HG02798 (cell line): Measurements from ENCODE around the gene LAMB4.

Experiments used
- ATAC-seq: cut with Tn5 transposase; IDR thresholded peaks from one replicate; pipeline ENCODE4 v1.9.1; 2021; ENCODE audit warnings: mild to moderate bottlenecking; ENCODE audit not compliant: unreplicated experiment, poor library complexity

Gene LAMB4

DNA sequence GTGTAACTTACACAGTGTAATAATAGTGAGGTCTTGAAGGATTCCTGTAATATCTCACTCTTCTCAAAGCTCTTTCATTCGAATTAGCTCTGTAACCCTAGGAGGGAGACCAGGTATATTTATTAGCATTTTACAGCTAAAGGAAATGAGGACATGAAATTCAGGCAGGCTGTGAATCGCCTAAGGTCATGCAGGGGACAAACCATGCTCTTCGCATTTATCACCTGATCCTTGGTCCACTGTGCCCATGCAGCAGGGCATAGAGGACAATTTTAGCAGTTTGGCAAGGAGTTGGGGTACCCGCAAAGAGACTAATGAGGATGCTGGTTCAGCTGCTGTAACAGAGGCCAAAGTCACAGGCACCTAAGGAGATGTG, 112.4 kb downstream of the LAMB4 start:
- ATAC-seq: no peak

DNA sequence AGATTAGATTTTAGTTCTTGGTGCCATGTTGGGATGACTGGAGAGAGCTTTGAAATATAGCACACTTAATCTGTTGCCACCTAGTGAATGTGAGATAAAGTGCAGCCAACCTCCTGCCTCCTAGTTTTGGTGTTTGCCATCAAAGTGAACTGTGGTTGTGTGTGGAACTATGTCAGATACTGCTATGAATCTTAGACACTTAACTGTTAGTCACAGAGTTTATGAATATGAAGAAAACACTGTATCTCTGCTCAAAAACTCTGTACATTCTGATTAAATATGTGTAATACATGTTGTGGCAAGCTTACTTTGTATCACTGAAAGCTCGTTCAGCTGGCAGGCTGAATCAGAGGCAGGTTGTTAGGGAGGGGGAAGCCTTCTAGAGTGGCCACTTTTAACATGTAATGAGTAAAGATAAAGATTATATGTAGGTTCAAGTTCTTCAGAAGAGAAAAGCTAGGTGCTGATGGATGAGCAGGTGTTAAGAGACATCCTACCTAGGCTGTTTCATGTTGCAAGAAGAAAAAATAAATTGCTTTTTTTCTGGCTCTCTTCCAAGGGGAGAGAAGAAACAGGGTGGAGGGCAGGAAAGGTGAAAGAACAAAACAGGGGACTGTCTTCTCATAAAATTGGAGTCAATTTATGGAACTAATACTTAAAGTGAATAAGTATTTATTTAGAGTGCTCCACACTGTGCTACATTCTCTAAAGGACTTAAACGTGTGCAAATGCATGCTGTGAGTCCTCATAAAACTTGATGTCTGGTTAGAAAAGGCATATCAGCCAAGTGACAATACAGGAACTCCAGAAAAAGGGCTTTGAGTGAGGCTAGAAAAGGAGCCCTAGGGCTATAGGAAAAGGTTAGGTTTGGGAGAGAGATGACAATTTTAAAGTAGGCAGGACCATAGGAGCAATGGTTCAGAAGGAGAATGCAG, 113.1 kb downstream of the LAMB4 start:
- ATAC-seq: no peak

DNA sequence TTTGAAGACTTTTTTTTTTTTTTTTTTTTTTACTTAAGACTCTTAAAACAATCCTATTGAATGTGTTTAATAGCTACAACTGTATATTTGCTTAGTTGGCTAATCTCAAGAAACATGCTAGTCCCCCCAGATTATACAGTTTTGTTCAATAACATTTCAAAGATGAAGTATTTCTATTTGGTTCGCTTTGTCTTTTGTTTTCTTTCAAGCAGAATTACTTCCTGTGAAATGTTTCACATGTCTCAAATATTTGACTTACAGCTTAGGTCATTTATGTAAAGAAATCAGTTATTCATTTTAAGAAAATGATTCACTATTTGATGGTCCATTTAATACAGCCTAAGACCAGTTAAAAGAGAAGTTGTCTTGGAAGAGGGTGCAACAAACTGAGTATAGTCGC, 114.4 kb downstream of the LAMB4 start:
- ATAC-seq: no peak

DNA sequence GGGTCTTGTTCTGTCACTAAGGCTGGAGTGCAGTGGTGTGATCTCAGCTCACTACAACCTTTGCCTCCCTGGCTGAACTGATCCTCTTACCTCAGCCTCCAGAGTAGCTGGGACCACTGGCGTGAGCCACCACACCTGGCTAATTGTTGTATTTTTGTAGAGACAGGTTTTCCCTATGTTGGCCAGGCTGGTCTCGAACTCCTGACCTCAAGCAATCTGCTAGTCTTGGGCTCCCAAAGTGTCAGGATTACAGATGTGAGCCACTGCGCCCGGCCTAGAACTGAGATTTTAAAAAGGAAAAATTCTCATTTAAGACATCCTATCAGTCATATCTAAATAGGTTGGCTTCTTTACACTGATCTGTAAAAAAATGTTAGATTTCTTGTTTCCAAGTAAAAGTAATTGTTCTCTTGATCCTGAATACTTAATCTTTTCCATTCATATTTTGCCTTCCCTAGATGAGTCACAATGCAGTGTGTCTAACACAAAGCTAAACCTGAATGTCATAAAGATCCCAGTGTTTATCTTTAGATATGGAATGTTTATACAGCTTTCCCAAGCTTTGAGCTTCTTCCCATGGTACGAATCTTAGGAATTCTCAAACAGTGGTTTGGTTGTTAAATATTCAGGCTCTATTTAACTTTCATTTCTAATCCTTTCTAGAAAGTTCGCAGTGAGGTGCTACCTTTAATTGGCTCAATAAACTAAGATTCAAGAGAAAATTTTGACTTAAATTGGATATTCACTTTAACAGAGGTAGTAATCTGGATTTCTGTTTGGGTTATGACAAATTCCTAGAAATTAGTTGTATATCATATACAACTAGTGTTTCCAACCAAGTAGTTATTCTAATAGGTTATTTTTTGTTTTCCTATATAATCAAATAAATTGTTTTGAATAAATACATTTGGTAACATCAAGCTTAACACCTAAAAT, 115.1 kb downstream of the LAMB4 start:
- no peak for ATAC-seq

DNA sequence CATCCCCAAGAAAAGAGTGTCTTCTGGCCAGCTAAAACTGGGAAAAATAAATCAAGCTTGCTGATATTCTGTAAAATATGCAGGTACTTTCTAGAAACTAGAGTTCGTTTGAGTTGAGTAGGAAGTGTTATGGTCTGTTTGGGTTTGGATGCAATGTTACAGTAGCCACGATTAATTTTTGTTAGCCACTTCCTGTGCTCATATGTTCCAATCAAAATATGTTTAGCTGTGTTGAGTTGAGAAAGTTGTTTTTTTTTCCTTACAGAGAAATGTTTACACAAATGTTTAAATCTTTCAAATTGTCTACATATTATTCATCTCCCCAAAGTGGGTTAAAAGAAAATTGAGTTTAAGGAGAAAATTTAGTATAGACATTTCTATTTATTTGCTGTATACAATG, 115.9 kb downstream of the LAMB4 start:
- ATAC-seq: no peak

DNA sequence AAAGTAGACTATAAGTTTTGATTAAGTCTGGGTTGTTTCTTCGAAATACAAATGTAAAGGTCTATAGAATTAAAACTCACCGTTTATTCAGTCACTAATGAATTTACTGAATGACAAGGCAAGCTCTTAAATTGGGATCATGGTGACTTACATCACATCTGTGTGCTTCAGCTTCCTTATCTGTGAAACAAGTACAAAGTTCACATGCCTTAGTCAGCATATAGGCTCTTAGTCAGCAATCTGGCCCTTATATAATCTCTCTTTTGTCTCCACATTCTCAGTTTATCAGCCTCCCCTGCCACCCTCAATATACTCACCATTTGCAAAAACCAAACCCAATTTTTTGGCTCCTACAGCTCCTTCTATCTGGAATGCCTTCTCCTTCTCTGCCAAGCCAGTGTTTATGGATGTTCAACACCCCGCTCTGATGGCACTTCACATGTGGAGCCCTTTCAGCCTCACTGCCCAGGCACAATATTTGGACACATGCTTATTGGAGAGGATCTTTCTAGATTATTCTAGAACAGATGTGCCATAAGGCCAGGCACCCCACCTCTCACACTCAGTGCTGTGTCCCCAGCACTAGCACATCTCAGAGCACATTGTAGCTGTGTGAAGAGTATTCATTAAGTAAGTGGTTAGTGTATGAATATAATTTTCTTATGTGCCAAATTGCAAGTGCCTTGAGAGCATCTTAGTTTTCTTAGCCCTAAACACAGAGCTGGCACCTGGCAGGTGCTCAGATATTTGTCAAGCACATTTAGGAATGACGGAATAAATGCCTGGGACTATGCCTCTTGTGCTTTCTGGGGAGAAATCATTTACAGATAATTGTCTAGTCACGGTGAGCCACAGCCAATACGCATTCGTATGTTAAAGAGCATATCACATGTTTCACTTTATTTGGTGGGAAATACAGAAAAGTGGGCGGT, 117.4 kb downstream of the LAMB4 start:
- ATAC-seq: no peak

DNA sequence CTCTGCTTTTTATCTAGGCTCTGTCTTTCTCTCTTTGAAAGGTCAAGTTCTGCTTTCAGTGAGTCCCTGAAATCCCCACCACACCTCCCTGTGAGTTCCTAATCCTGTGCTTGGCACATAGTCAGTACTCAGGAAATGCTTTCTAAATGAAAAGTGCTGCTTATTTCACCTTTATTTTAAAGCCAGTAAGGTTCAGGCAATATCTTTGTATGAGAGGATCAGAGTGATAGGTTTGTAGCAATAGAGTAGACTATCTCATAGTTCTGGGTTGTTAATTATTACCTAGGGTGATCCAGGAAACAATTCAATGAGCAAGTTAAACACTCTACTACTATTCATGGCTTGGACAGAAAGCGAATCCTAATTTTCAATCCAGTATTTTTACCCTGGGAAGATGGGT, 119.8 kb downstream of the LAMB4 start:
- no peak for ATAC-seq

DNA sequence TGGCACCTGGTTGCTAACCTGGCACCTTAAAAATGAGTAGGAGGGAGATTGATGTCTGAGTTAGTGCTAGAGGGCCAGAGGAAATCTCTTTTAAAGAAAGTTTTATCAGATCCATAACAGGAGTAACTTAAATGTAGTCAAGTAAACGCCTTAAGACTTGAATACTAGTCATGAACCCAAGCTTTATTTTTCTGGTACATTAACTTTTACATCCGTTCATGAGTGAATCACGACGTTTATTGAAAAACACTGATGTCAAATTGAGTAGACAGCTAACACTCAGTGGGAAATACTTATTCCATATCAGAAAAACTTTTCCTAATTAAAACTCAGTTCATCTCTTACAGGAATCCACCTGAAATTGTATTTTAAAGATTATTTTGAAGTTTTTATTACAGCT, 120.3 kb downstream of the LAMB4 start:
- ATAC-seq: no peak

DNA sequence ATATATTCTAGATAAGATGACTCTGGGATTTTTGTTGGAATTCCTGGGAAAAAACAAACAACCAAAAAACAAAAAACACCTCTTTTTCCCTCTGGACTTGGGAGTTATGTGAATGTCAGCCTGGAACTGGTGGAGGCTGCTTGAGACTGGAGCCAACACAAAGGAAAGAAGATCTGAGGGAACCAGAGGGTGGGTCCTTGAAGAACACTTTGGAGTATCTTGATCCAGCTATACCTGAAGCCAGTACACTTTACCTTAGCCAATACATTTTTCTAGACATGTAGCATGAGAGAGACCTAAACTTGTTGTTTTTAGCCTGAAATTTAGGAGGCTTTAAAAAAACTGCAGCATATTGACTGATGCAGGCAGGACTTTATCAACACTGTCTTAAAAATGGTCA, 121.3 kb downstream of the LAMB4 start:
- no peak for ATAC-seq

DNA sequence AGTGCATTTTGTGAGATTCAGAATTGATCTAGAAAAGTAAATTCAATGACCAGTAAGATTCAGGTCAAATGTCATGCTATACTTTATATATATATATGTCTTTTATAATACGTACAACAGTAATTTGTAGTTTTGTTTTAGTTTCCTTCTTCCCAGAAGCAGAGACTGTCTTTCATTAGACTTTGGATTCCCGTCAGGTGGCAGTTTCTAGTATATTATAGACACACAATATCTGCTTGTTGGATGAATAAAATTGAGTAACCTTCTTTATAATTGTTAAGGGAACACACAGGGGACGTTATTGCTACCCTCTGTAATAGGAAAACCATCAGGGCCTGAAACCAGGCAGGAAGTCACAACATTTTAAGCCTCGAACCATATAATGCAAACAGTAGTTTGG, 121.9 kb downstream of the LAMB4 start:
- ATAC-seq: no peak

DNA sequence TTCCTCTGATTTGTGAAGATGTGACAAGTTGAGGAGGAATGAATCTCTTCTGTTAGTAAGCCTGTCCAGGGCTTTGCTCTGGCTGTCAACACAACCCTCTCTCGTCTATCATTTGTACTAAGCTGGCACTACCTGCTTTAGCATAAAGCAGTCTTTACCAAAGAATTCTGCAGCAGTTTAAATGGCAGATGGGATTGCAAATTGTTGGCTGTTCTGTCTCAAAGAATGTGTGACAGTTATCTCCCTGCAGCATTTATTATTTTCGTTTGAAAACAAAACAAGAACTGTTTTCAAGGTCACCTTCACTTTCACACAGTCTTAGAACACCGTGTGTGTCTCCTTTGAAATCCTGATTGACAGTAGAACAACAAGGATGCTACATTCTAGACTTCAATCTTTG, 122.4 kb downstream of the LAMB4 start:
- ATAC-seq: no peak

DNA sequence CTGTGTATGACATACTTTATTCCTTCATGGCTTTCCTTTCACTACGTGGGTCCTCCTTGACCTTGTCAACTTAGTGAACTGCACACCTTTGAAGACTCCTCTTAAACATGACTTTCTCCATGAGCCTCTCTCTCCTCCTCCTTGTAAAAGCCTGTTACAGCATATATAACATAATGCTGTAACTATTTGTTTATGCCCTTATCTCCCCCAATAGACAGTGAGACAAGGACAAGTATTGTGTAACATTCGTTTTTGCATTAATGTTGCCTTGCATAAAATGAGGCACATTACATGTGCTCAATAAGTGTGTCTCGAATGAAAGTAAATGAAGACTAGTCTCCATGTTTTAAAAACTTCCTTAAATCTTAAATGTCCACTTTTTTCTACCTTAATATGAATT, 122.9 kb downstream of the LAMB4 start:
- no peak for ATAC-seq

DNA sequence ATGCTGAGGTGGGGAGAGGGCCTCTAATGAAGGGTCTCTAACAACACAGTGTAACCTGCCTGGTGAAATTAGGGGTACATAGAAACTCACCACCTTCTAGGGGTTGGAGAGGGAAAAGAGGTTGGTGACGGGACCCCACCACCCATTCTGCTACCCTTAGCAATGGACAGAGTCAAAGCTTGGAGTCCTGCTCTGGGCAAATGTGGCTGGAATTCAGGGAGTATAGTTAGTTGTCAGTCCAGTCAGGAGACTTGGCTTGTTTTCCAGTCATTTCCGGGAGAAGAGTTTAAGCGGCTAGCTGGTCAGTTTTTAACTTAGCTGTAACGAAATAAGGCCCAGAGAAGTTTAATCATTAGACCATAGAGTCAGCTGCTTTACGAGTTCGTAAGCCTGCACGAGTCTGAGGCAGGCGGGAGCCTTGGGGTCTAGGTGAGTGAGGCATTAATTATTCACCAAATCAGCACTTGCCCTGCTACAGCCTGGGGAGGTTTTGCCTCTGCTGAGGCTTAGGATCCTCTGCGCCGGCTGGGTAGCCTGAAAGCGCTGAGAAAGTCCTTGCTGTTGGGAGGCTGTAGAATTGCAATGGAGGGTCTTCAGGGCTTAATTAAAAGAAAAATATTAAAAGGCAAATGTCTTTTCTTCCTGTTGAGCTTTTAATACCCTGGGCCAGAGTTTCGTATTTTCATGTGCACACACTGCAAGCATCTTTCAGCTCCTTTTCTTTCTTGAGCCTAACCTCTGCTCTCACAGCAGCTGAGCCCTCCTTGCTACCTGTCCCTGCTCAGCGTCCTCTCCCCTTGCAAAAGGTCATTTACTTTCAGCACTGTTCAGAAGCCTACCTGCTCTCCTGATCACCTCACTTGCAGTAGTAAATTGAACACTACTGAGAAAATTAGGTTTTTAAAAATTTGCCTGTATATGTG, 125.7 kb downstream of the LAMB4 start:
- ATAC-seq: no peak

DNA sequence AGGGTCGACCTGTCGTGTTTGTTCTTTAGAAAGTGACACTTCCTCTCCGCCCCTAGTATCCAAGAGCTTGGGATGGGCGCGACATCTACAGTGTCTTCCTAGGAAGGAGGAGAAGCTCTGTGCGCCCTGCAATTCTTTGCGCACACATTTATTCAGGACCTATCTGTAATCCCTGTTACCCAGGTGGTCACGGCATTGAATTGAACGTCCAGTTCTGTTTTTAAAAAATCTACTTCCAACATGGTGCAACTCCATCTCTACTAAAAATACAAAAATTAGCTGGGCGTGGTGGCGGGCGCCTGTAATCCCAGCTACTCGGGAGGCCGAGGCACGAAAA, 126.6 kb downstream of the LAMB4 start:
- no peak for ATAC-seq

DNA sequence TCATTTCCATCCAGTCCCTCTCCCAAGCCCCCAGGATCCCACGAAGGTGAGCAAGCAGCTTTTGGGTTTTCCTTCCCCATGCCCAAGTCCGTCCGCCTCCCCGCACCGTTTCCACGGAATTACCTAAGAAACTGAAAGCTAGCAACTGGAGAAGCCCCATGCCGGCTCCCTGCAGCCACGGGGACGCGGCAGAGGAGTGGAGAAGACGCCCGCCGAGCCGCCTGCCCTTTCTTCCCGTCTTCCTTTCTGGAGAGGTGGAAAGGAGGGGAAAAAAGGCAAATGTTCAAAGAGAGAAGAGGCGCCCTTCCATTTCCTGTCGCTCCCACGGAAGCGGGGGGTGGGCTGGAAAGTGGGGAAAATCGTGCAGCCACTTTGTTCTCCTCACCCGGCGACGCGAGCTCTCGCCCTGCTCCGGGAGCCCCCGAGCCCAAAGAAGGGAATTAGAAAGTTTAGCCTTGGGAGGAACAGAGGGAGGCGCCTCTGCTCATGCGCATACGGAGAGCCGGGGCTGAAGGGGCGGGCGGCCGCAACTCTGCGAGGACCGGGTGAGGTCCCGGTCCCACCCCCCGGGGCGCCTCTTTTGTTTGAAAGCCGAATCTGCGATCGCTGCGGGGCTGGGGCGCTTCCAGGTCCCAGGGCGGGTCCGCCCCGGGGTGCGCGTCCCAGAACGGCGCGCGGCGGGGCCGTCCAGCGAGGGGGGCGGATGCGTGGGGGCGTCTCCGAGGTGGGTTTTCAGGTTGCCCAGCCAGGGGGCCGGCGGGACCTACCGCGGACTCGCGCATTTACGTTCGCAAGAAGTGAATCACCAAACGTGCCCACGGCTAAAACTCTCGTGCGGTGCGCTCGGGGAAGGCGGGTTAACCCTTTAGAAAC, 127.2 kb downstream of the LAMB4 start, which contains the start of gene LAMB1:
TSS of gene LAMB1 (minus strand) at position 436 of the 873 bp plus-strand sequence. CDS start at position 160, 276 bp downstream.
- no peak for ATAC-seq

DNA sequence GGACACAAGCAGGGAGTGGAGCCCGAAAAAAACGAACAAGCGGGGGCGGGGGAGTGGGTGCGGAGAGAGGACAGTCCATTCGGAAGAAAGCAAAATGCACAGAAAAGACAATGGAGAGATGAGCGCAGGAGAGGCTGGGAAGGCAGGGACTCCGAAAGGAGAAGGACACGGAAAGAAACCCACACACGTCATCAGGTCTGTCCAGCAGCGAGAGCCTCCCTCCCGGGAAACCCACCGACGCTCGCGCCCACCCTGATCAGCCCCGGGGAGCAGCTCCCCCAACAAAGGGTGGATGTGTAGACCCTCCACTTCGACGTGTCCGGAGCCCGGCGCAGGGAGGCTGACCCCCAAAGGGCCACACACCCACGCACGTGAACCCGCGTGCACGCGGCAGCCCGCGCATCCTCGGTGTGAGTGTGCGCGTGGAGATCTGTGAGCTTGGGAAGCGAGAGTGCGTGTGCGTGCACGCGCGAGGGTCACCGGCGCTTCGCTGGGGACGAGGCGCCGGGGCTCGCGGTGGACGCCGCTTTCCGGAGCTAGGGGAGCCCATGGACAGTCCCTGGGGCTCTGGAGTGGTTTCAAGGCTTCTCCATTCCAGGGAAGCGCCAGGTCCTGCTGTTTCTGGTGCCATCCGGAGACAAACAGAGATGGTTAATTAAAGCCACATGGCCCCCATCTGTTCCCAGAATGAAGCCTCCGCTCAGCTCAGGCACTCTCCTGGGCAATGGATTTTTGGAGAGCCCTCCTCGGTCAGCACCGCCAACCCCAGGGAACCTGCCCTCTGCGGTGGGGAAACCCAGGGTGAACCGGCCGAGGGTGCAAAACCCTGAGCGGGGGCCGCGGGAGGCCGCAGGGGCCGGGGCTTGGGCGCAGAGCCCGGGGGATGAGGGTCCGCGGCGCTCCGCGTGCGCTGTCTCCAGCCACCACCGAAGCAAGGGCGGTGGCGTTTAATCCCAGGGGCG, 128.1 kb downstream of the LAMB4 start:
- no peak for ATAC-seq
